Measurements from ENCODE around the gene LMNTD2.

Gene LMNTD2

GRCh38 chr11:565921-566509, 5.5 kb upstream of the LMNTD2 start:
- Histone ChIP-seq H3K9me3 (ENCODE audit: control insufficient read depth, insufficient read depth, low read depth, low read length) (no peaks in the 10 kb centered on the region), H3K4me1 (ENCODE audit: control insufficient read depth, insufficient read depth, low read length) (peaks cover 28% of the 10 kb centered on the region), H3K4me3 (ENCODE audit: low read depth, low read length) (peak overlapping the region; percentile 22; the same call in 1 of the 2 replicates), H3K27ac (ENCODE audit: low read depth, low read length) (no peak overlapping the region), H3K27me3 (ENCODE audit: control insufficient read depth, insufficient read depth, low read length) (peaks cover 8% of the 10 kb centered on the region; the same call in 1 of the 2 replicates), H3K9ac (ENCODE audit: low read length) (peak overlapping the region; percentile 19), H3K36me3 (ENCODE audit: control insufficient read depth, insufficient read depth, low read length) (peaks cover 10% of the 10 kb centered on the region; the same call in 1 of the 2 replicates)

GRCh38 chr11:563812-564578, 3.5 kb upstream of the LMNTD2 start:
- Histone ChIP-seq H3K9me3 (ENCODE audit: control insufficient read depth, insufficient read depth, low read depth, low read length) (no peaks in the 10 kb centered on the region), H3K9ac (ENCODE audit: low read length) (no peak overlapping the region), H3K4me3 (ENCODE audit: low read depth, low read length) (no peak overlapping the region), H3K27ac (ENCODE audit: low read depth, low read length) (no peak overlapping the region), H3K27me3 (ENCODE audit: control insufficient read depth, insufficient read depth, low read length) (peaks cover 10% of the 10 kb centered on the region; the same call in 1 of the 2 replicates), H3K4me1 (ENCODE audit: control insufficient read depth, insufficient read depth, low read length) (peaks cover 26% of the 10 kb centered on the region), H3K36me3 (ENCODE audit: control insufficient read depth, insufficient read depth, low read length) (peaks cover 10% of the 10 kb centered on the region; the same call in 1 of the 2 replicates)

GRCh38 chr11:563066-563811, 2.7 kb upstream of the LMNTD2 start:
- Histone ChIP-seq H3K4me3 (ENCODE audit: low read depth, low read length) (no peak overlapping the region), H3K9ac (ENCODE audit: low read length) (no peak overlapping the region), H3K9me3 (ENCODE audit: control insufficient read depth, insufficient read depth, low read depth, low read length) (no peaks in the 10 kb centered on the region), H3K4me1 (ENCODE audit: control insufficient read depth, insufficient read depth, low read length) (peaks cover 24% of the 10 kb centered on the region), H3K27ac (ENCODE audit: low read depth, low read length) (no peak overlapping the region), H3K36me3 (ENCODE audit: control insufficient read depth, insufficient read depth, low read length) (peaks cover 10% of the 10 kb centered on the region; the same call in 1 of the 2 replicates), H3K27me3 (ENCODE audit: control insufficient read depth, insufficient read depth, low read length) (peaks cover 17% of the 10 kb centered on the region; the same call in 1 of the 2 replicates)

- Histone ChIP-seq H3K27me3 (ENCODE audit: control insufficient read depth, insufficient read depth, low read length) (peaks cover 24% of the 10 kb centered on the region), H3K9me3 (ENCODE audit: control insufficient read depth, insufficient read depth, low read depth, low read length) (no peaks in the 10 kb centered on the region), H3K4me3 (ENCODE audit: low read depth, low read length) (peak overlapping the region; percentile 78), H3K9ac (ENCODE audit: low read length) (no peak overlapping the region), H3K36me3 (ENCODE audit: control insufficient read depth, insufficient read depth, low read length) (peaks cover 10% of the 10 kb centered on the region; the same call in 1 of the 2 replicates), H3K27ac (ENCODE audit: low read depth, low read length) (no peak overlapping the region), H3K4me1 (ENCODE audit: control insufficient read depth, insufficient read depth, low read length) (peaks cover 25% of the 10 kb centered on the region)
Measured at GRCh38 chr11:562046-562645, 1.6 kb upstream of the LMNTD2 start.

- H3K27ac ChIP-seq (ENCODE audit: low read depth, low read length): no peak overlapping the region
Measured at GRCh38 chr11:561148-562003, 838 bp upstream of the LMNTD2 start.

GRCh38 chr11:559712-560304, 730 bp downstream of the LMNTD2 start:
- H3K27me3 ChIP-seq (ENCODE audit: control insufficient read depth, insufficient read depth, low read length): peaks cover 44% of the 10 kb centered on the region
- no peaks in the 10 kb centered on the region for H3K9me3 ChIP-seq (ENCODE audit: control insufficient read depth, insufficient read depth, low read depth, low read length)
- H3K36me3 ChIP-seq (ENCODE audit: control insufficient read depth, insufficient read depth, low read length): peaks cover 10% of the 10 kb centered on the region; the same call in 1 of the 2 replicates
- H3K4me1 ChIP-seq (ENCODE audit: control insufficient read depth, insufficient read depth, low read length): peaks cover 21% of the 10 kb centered on the region
- H3K9ac ChIP-seq (ENCODE audit: low read length): peak overlapping the region; percentile 60
- peak overlapping the region; percentile 59; the same call in 1 of the 2 replicates for H3K27ac ChIP-seq (ENCODE audit: low read depth, low read length)
- peak overlapping the region; percentile 70 for H3K4me3 ChIP-seq (ENCODE audit: low read depth, low read length)

More at GRCh38 chr11:561148-562003, 838 bp upstream of the LMNTD2 start:
- peak overlapping the region; percentile 78 for H3K4me3 ChIP-seq (ENCODE audit: low read depth, low read length)
- no peaks in the 10 kb centered on the region for H3K9me3 ChIP-seq (ENCODE audit: control insufficient read depth, insufficient read depth, low read depth, low read length)
- H3K27me3 ChIP-seq (ENCODE audit: control insufficient read depth, insufficient read depth, low read length): peaks cover 32% of the 10 kb centered on the region
- peaks cover 31% of the 10 kb centered on the region for H3K4me1 ChIP-seq (ENCODE audit: control insufficient read depth, insufficient read depth, low read length)
- peaks cover 10% of the 10 kb centered on the region; the same call in 1 of the 2 replicates for H3K36me3 ChIP-seq (ENCODE audit: control insufficient read depth, insufficient read depth, low read length)
- peak overlapping the region; percentile 57 for H3K9ac ChIP-seq (ENCODE audit: low read length)

- Histone ChIP-seq H3K4me1 (ENCODE audit: control insufficient read depth, insufficient read depth, low read length) (peaks cover 21% of the 10 kb centered on the region), H3K27me3 (ENCODE audit: control insufficient read depth, insufficient read depth, low read length) (peaks cover 44% of the 10 kb centered on the region), H3K9ac (ENCODE audit: low read length) (no peak overlapping the region), H3K27ac (ENCODE audit: low read depth, low read length) (no peak overlapping the region), H3K4me3 (ENCODE audit: low read depth, low read length) (no peak overlapping the region), H3K9me3 (ENCODE audit: control insufficient read depth, insufficient read depth, low read depth, low read length) (no peaks in the 10 kb centered on the region), H3K36me3 (ENCODE audit: control insufficient read depth, insufficient read depth, low read length) (peaks cover 10% of the 10 kb centered on the region; the same call in 1 of the 2 replicates)
Measured at GRCh38 chr11:559020-559620, 1.4 kb downstream of the LMNTD2 start.

GRCh38 chr11:558503-558902, 2.0 kb downstream of the LMNTD2 start:
- no peak overlapping the region for H3K27ac ChIP-seq (ENCODE audit: low read depth, low read length)
- no peak overlapping the region for H3K4me3 ChIP-seq (ENCODE audit: low read depth, low read length)
- peaks cover 21% of the 10 kb centered on the region for H3K4me1 ChIP-seq (ENCODE audit: control insufficient read depth, insufficient read depth, low read length)
- H3K36me3 ChIP-seq (ENCODE audit: control insufficient read depth, insufficient read depth, low read length): peaks cover 5% of the 10 kb centered on the region; the same call in 1 of the 2 replicates
- no peaks in the 10 kb centered on the region for H3K9me3 ChIP-seq (ENCODE audit: control insufficient read depth, insufficient read depth, low read depth, low read length)
- H3K9ac ChIP-seq (ENCODE audit: low read length): no peak overlapping the region
- peaks cover 44% of the 10 kb centered on the region for H3K27me3 ChIP-seq (ENCODE audit: control insufficient read depth, insufficient read depth, low read length)

- Histone ChIP-seq H3K9me3 (ENCODE audit: control insufficient read depth, insufficient read depth, low read depth, low read length) (no peaks in the 10 kb centered on the region), H3K27ac (ENCODE audit: low read depth, low read length) (no peak overlapping the region), H3K27me3 (ENCODE audit: control insufficient read depth, insufficient read depth, low read length) (peaks cover 44% of the 10 kb centered on the region), H3K9ac (ENCODE audit: low read length) (no peak overlapping the region), H3K4me1 (ENCODE audit: control insufficient read depth, insufficient read depth, low read length) (peaks cover 21% of the 10 kb centered on the region), H3K36me3 (ENCODE audit: control insufficient read depth, insufficient read depth, low read length) (no peaks in the 10 kb centered on the region), H3K4me3 (ENCODE audit: low read depth, low read length) (no peak overlapping the region)
Measured at GRCh38 chr11:557328-558132, 3.0 kb downstream of the LMNTD2 start.

Measured in HUES6 (cell line).